CD4-positive, alpha-beta T cell (primary cell): ENCODE measurements around the gene PTPRCAP. TPM values are rescaled to one million over a fixed set of nuclear protein-coding genes. Genes with fewer than 3 reads are reported as not detected.
"Not testable (repeated sequence)": the region's sequence is repeated elsewhere in the genome, so short reads cannot be mapped to it uniquely, and the experiment has no call there.

Source experiments
- ATAC-seq: fragments of 200-7000 bp; cut with Tn5 transposase; one replicate; pipeline ENCODE4 v1.10.0; 2022; ENCODE audit warnings: mild to moderate bottlenecking; ENCODE audit not compliant: poor library complexity
- CTCF ChIA-PET: fragments of 350-600 bp; sonication (Branson Sonifier 250); formaldehyde crosslinking; loops from one replicate; lab custom pipeline; 2021; ENCODE audit warnings: antibody characterized with exemption, inconsistent platforms; lab: Charles Lee
- POLR2A ChIA-PET: fragments of 350-600 bp; sonication (Branson Sonifier 250); formaldehyde crosslinking; loops from one replicate; lab custom pipeline; 2021; ENCODE audit warnings: antibody characterized with exemption, inconsistent platforms; lab: Charles Lee
- DNase-seq, 14 experiments: peaks; one replicate each; pipeline ENCODE4 v3.0.0-alpha.2; 2013 to 2020; ENCODE audit warnings: mixed read lengths in 2 of 14
- H3K27ac ChIP-seq, 2 donors: one replicate each; pipeline versions ENCODE4 v1.5.1 to v1.7.0; 2013; ENCODE audit warnings: low read length in 2 of 2, low read depth in 1 of 2, mild to moderate bottlenecking in 1 of 2
- H3K27me3 ChIP-seq, 2 experiments: 1 replicate in 1 of 2; 2 replicates in 1 of 2; pipeline versions ENCODE4 v1.6.1 to v1.7.0; 2013; ENCODE audit warnings: low read length in 2 of 2, control low read depth in 1 of 2, mild to moderate bottlenecking in 1 of 2, moderate library complexity in 1 of 2; ENCODE audit not compliant: insufficient read depth in 2 of 2, control insufficient read depth in 1 of 2
- H3K36me3 ChIP-seq: one replicate; pipeline ENCODE4 v1.6.1; 2013; ENCODE audit warnings: low read length, control low read depth; ENCODE audit not compliant: insufficient read depth
- H3K4me1 ChIP-seq: one replicate; pipeline ENCODE4 v1.6.1; 2013; ENCODE audit warnings: low read length, control low read depth; ENCODE audit not compliant: insufficient read depth
- H3K4me3 ChIP-seq: one replicate; pipeline ENCODE4 v1.5.1; 2013; ENCODE audit warnings: mild to moderate bottlenecking, low read length, moderate library complexity
- H3K9me3 ChIP-seq, 2 experiments: 1 replicate in 1 of 2; 2 replicates in 1 of 2; pipeline versions ENCODE4 v1.6.1 to v1.7.0; 2013; ENCODE audit warnings: low read length in 2 of 2, mild to moderate bottlenecking in 2 of 2, control low read depth in 1 of 2, moderate library complexity in 1 of 2; ENCODE audit not compliant: control insufficient read depth in 1 of 2, insufficient read depth in 1 of 2
- H3K27ac Mint-ChIP-seq: one replicate; pipeline ENCODE4 v1.8.0; 2020; ENCODE audit warnings: mixed read lengths
- H3K27me3 Mint-ChIP-seq: one replicate; pipeline ENCODE4 v1.8.0; 2021; ENCODE audit warnings: mixed read lengths
- H3K36me3 Mint-ChIP-seq: one replicate; pipeline ENCODE4 v1.8.0; 2021; ENCODE audit warnings: low read depth, mixed read lengths
- H3K4me1 Mint-ChIP-seq: one replicate; pipeline ENCODE4 v1.8.0; 2021; ENCODE audit warnings: low read depth, mixed read lengths
- H3K4me3 Mint-ChIP-seq: one replicate; pipeline ENCODE4 v1.8.0; 2020; ENCODE audit warnings: mild to moderate bottlenecking, mixed read lengths
- H3K9me3 Mint-ChIP-seq: one replicate; pipeline ENCODE4 v1.8.0; 2020; ENCODE audit warnings: mixed read lengths
- CTCF ChIP-seq: fragments of 200-600 bp; IDR thresholded peaks from one replicate; pipeline ENCODE4 v1.8.0; 2022; ENCODE audit warnings: antibody characterized with exemption, mild to moderate bottlenecking
- intact Hi-C, 2 experiments: fragments of 100-400 bp; cut with DNase I in 1 of 2; cut with micrococcal nuclease in 1 of 2; formaldehyde crosslinking; loops; one replicate each; pipeline versions ENCODE4 v1.15.1 to v1.9.0; 2023 to 2025; cut with DNase I, micrococcal nuclease
- total RNA-seq, 174 experiments: library from RNA in 2 of 174; stranded (reverse) in 2 of 174; gene quantifications; one replicate each; pipeline ENCODE4 v1.2.3 and lab custom pipeline; 2021 to 2026

The PTPRCAP gene
- total RNA-seq, 2 experiments from 2014 or later = 129 to 134 TPM

- peak in 2 of 14 experiments; percentile 49 to 50 for DNase-seq
- Mint-ChIP-seq H3K36me3 (peaks cover 61% of the 10 kb centered on the region), H3K9me3 (no peaks in the 10 kb centered on the region)
Measured at GRCh38 chr11:67405196-67405567, 32.3 kb downstream of the PTPRCAP start.

GRCh38 chr11:67404515-67405195, 32.8 kb downstream of the PTPRCAP start:
- no peaks in the 10 kb centered on the region for H3K27me3 Mint-ChIP-seq
- Histone ChIP-seq H3K4me3 (peak overlapping the region; percentile 100), H3K27ac (peak overlapping the region; percentile 72 to 84), H3K36me3 (peaks cover 48% of the 10 kb centered on the region), H3K27me3 (no peaks in the 10 kb centered on the region), H3K9me3 (no peaks in the 10 kb centered on the region), H3K4me1 (peaks cover 86% of the 10 kb centered on the region)
- peak in 10 of 14 experiments; percentile 39 to 87 (median 56) for DNase-seq
- no peak for ATAC-seq
- POLR2A ChIA-PET = interaction anchor here (0.9 to 7.1 kb wide), 20 partner anchors 8 to 1980 kb away, joined by 3 to 353 read pairs (median 8); partner anchors contain the start of genes AIP, ANKRD13D, CABP4 and CARNS1
- H3K4me1 Mint-ChIP-seq = peaks cover 71% of the 10 kb centered on the region
- intact Hi-C loops = loop anchor here (2.0 to 5.0 kb wide), 2 partner anchors 16 to 103 kb away; partner anchors contain the start of genes CDK2AP2 (in 1 of the 2) and PITPNM1 (in 1 of the 2)
- CTCF ChIA-PET = interaction anchor here (1.0 to 5.3 kb wide), 6 partner anchors 9 to 64 kb away, joined by 3 to 46 read pairs (median 4); partner anchors contain the start of genes CARNS1, PTPRCAP and TMEM134
- peak overlapping the region; percentile 100 for H3K4me3 Mint-ChIP-seq
- no peaks in the 10 kb centered on the region for H3K9me3 Mint-ChIP-seq
- H3K27ac Mint-ChIP-seq = peak overlapping the region; percentile 98
- no peak for TF ChIP-seq CTCF
- peaks cover 63% of the 10 kb centered on the region for H3K36me3 Mint-ChIP-seq

More at GRCh38 chr11:67405196-67405567, 32.3 kb downstream of the PTPRCAP start:
- peak overlapping the region; percentile 98 for H3K27ac Mint-ChIP-seq
- intact Hi-C loops = loop anchor here in 1 of 2 experiments (2.0 kb wide), 1 partner anchor 16 kb away; no protein-coding TSS in a partner anchor
- H3K9me3 ChIP-seq = no peaks in the 10 kb centered on the region
- peaks cover 73% of the 10 kb centered on the region for H3K4me1 Mint-ChIP-seq
- H3K4me3 ChIP-seq = peak overlapping the region; percentile 100
- H3K27ac ChIP-seq = peak overlapping the region; percentile 72 to 84
- TF ChIP-seq CTCF = no peak
- peaks cover 86% of the 10 kb centered on the region for H3K4me1 ChIP-seq
- ChIA-PET POLR2A (interaction anchor here (1.0 to 7.1 kb wide), 13 partner anchors 8 to 117 kb away, joined by 3 to 353 read pairs (median 21); partner anchors contain the start of genes AIP, ANKRD13D, CABP4 and CARNS1), CTCF (interaction anchor here (1.0 to 5.3 kb wide), 5 partner anchors 8 to 64 kb away, joined by 3 to 46 read pairs (median 4); partner anchors contain the start of genes CARNS1 and TMEM134)
- peaks cover 49% of the 10 kb centered on the region for H3K36me3 ChIP-seq
- ATAC-seq = no peak
- H3K27me3 ChIP-seq = no peaks in the 10 kb centered on the region
- H3K4me3 Mint-ChIP-seq = peak overlapping the region; percentile 100
- no peaks in the 10 kb centered on the region for H3K27me3 Mint-ChIP-seq

- CTCF ChIA-PET = interaction anchor here (1.4 to 5.3 kb wide), 4 partner anchors 14 to 80 kb away, joined by 5 to 46 read pairs (median 14); partner anchors contain the start of genes AIP, CARNS1 and PTPRCAP
- peaks cover 56% of the 10 kb centered on the region for H3K36me3 Mint-ChIP-seq
Measured at GRCh38 chr11:67403085-67403484, 34.4 kb downstream of the PTPRCAP start.

GRCh38 chr11:67402192-67402839, 35.2 kb downstream of the PTPRCAP start:
- Mint-ChIP-seq H3K4me3 (peak overlapping the region; percentile 100), H3K4me1 (peaks cover 57% of the 10 kb centered on the region), H3K36me3 (peaks cover 56% of the 10 kb centered on the region), H3K27ac (peak overlapping the region; percentile 98)
- intact Hi-C loops = loop anchor here in 1 of 2 experiments (2.0 to 5.0 kb wide), 2 partner anchors 66 to 105 kb away; partner anchors contain the start of genes CDK2AP2, PITPNM1 and TMEM134
- Histone ChIP-seq H3K4me3 (peak overlapping the region; percentile 51), H3K27ac (peak overlapping the region; percentile 62 to 84), H3K36me3 (peaks cover 52% of the 10 kb centered on the region), H3K4me1 (peaks cover 86% of the 10 kb centered on the region)
- not testable (repeated sequence) for DNase-seq, H3K27me3 ChIP-seq, H3K9me3 ChIP-seq, H3K27me3 Mint-ChIP-seq, H3K9me3 Mint-ChIP-seq, ATAC-seq
- POLR2A ChIA-PET = interaction anchor here (0.7 to 7.1 kb wide), 26 partner anchors 10 to 759 kb away, joined by 3 to 353 read pairs (median 7); partner anchors contain the start of genes AIP, CARNS1, CLCF1 and GPR152
- CTCF ChIA-PET = interaction anchor here (0.7 to 5.3 kb wide), 14 partner anchors 11 to 150 kb away, joined by 3 to 46 read pairs (median 6); partner anchors contain the start of genes AIP, CARNS1, CLCF1 and PTPRCAP

More at GRCh38 chr11:67403085-67403484, 34.4 kb downstream of the PTPRCAP start:
- Histone ChIP-seq H3K36me3 (peaks cover 52% of the 10 kb centered on the region), H3K27ac (peak overlapping the region; percentile 72 to 84), H3K4me1 (peaks cover 86% of the 10 kb centered on the region), H3K4me3 (peak overlapping the region; percentile 100)
- POLR2A ChIA-PET = interaction anchor here (0.9 to 7.1 kb wide), 25 partner anchors 10 to 1979 kb away, joined by 3 to 353 read pairs (median 8); partner anchors contain the start of genes AIP, ANKRD13D, CARNS1 and CORO1B
- H3K9me3 ChIP-seq, H3K9me3 Mint-ChIP-seq, DNase-seq, H3K27me3 Mint-ChIP-seq, H3K27me3 ChIP-seq, ATAC-seq: not testable (repeated sequence)
- intact Hi-C loops = loop anchor here (1.0 to 5.0 kb wide), 5 partner anchors 14 to 104 kb away; partner anchors contain the start of genes AIP (in 1 of the 2), CDK2AP2 (in 1 of the 2), PITPNM1 (in 1 of the 2) and TMEM134 (in 1 of the 2)
- H3K27ac Mint-ChIP-seq = peak overlapping the region; percentile 98
- peaks cover 58% of the 10 kb centered on the region for H3K4me1 Mint-ChIP-seq
- peak overlapping the region; percentile 100 for H3K4me3 Mint-ChIP-seq
